Fibroblast of lung (primary cell): ENCODE data around the gene MORC1. TPM values are rescaled to one million over a fixed set of nuclear protein-coding genes. Genes with fewer than 3 reads are reported as not detected.

ENCODE experiments used
- DNase-seq, 2 donors: peaks; one replicate each; pipeline versions ENCODE4 v3.0.0 to v3.0.0-alpha.2; 2010; ENCODE audit warnings: low read depth in 2 of 2
- H2AFZ ChIP-seq: 2 replicates; pipeline ENCODE4 v1.5.1; 2012; ENCODE audit warnings: low read length, control low read depth, inconsistent platforms
- H3K27ac ChIP-seq: 2 replicates; pipeline ENCODE4 v1.5.1; 2011; ENCODE audit warnings: low read length, control low read depth; ENCODE audit not compliant: insufficient read depth
- H3K27me3 ChIP-seq: 2 replicates; pipeline ENCODE4 v1.5.1; 2011; ENCODE audit warnings: mild to moderate bottlenecking, low read length; ENCODE audit not compliant: control insufficient read depth, insufficient read depth
- H3K36me3 ChIP-seq: 2 replicates; pipeline ENCODE4 v1.5.1; 2011; ENCODE audit warnings: low read length; ENCODE audit not compliant: control insufficient read depth, insufficient read depth
- H3K4me1 ChIP-seq: 2 replicates; pipeline ENCODE4 v1.5.1; 2011; ENCODE audit warnings: low read length; ENCODE audit not compliant: control insufficient read depth, insufficient read depth; ENCODE audit errors: extremely low read depth
- H3K4me2 ChIP-seq: 2 replicates; pipeline ENCODE4 v1.5.1; 2011; ENCODE audit warnings: low read length, control low read depth; ENCODE audit not compliant: insufficient read depth; ENCODE audit errors: extremely low read depth
- H3K4me3 ChIP-seq, 4 experiments: fragments of 200-600 bp in 1 of 4; sonication (generic) in 1 of 4; replicated peaks in 1 of 4; 2 replicates each; pipeline ENCODE4 v1.5.1; 2011 to 2016; ENCODE audit warnings: low read length in 4 of 4, low read depth in 3 of 4, mild to moderate bottlenecking in 3 of 4, control low read depth in 2 of 4, inconsistent platforms in 1 of 4, mixed read lengths in 1 of 4; ENCODE audit not compliant: insufficient read depth in 1 of 4; ENCODE audit errors: control extremely low read depth in 1 of 4
- H3K79me2 ChIP-seq: 2 replicates; pipeline ENCODE4 v1.5.1; 2012; ENCODE audit warnings: mild to moderate bottlenecking, low read length, inconsistent platforms; ENCODE audit not compliant: control insufficient read depth, insufficient read depth
- H3K9ac ChIP-seq: 2 replicates; pipeline ENCODE4 v1.5.1; 2011; ENCODE audit warnings: mild to moderate bottlenecking, low read length, control low read depth; ENCODE audit not compliant: insufficient read depth
- H3K9me3 ChIP-seq: 2 replicates; pipeline ENCODE4 v1.5.1; 2012; ENCODE audit warnings: low read depth, low read length; ENCODE audit not compliant: control insufficient read depth, insufficient read depth
- H4K20me1 ChIP-seq: 2 replicates; pipeline ENCODE4 v1.5.1; 2011; ENCODE audit warnings: low read length; ENCODE audit not compliant: control insufficient read depth, insufficient read depth; ENCODE audit errors: extremely low read depth
- CTCF ChIP-seq, 2 donors: IDR thresholded peaks in 1 of 2; conservative IDR thresholded peaks in 1 of 2; 1 replicate in 1 of 2; 2 replicates in 1 of 2; pipeline ENCODE4 v1.5.1; 2011 to 2012; ENCODE audit warnings: low read length in 2 of 2, control low read depth in 1 of 2, inconsistent platforms in 1 of 2, low read depth in 1 of 2, mild to moderate bottlenecking in 1 of 2
- EZH2 ChIP-seq: IDR thresholded peaks from 2 replicates; pipeline ENCODE4 v1.5.1; 2012; ENCODE audit warnings: low read length, control low read depth, mild to moderate bottlenecking; ENCODE audit errors: missing control alignments
- polyA plus RNA-seq, 2 donors: library from polyadenylated mRNA; depleted of rRNA in 1 of 2; stranded (reverse) in 1 of 2; unstranded in 1 of 2; fragments of >200 nt; gene quantifications; 2 replicates each; pipeline ENCODE4 v1.2.1, GENCODE V29; 2011 to 2012; ENCODE audit warnings: missing spikeins in 1 of 2
- total RNA-seq: library from RNA; depleted of rRNA; stranded (reverse); fragments of >200 nt; gene quantifications from 2 replicates; pipeline ENCODE4 v1.2.1, GENCODE V29; 2014

MORC1 gene
- total and polyA plus RNA-seq, 2 donors (not counting 1 experiment from before 2014, with no cell fraction given) = not detected

- no peak overlapping the region for H3K4me3 ChIP-seq
- H3K79me2 ChIP-seq = no peaks in the 10 kb centered on the region
- no peaks in the 10 kb centered on the region for H3K36me3 ChIP-seq
- no peak overlapping the region for H3K4me2 ChIP-seq
- no peaks in the 10 kb centered on the region for H3K9me3 ChIP-seq
- H3K27me3 ChIP-seq = no peaks in the 10 kb centered on the region
- H4K20me1 ChIP-seq = no peaks in the 10 kb centered on the region
- H3K9ac ChIP-seq = no peak overlapping the region
- no peak overlapping the region for H2AFZ ChIP-seq
- no peak overlapping the region for H3K27ac ChIP-seq
- TF ChIP-seq EZH2 = no peak
- TF ChIP-seq CTCF (conservative IDR thresholded peaks at IDR 0.05 in 1 of 2, IDR thresholded peaks at IDR 0.05 in 1 of 2; ENCODE audit: low read depth in 1 of 2, low read length in 2 of 2) = no peak
- no peak for DNase-seq
- H3K4me1 ChIP-seq = no peaks in the 10 kb centered on the region
Measured at GRCh38 chr3:109125902-109126301, 8.0 kb upstream of the MORC1 start.

- H3K27me3 ChIP-seq = no peaks in the 10 kb centered on the region
- no peak overlapping the region for H3K4me3 ChIP-seq
- no peaks in the 10 kb centered on the region for H3K9me3 ChIP-seq
- H3K9ac ChIP-seq = no peak overlapping the region
- no peak overlapping the region for H3K4me2 ChIP-seq
- no peak overlapping the region for H2AFZ ChIP-seq
- no peaks in the 10 kb centered on the region for H3K36me3 ChIP-seq
- no peaks in the 10 kb centered on the region for H4K20me1 ChIP-seq
- no peak for DNase-seq
- TF ChIP-seq CTCF (conservative IDR thresholded peaks at IDR 0.05 in 1 of 2, IDR thresholded peaks at IDR 0.05 in 1 of 2; ENCODE audit: low read depth in 1 of 2, low read length in 2 of 2) (no peak), EZH2 (no peak)
- no peak overlapping the region for H3K27ac ChIP-seq
- no peaks in the 10 kb centered on the region for H3K79me2 ChIP-seq
- no peaks in the 10 kb centered on the region for H3K4me1 ChIP-seq
Measured at GRCh38 chr3:109122690-109123089, 4.8 kb upstream of the MORC1 start.

- TF ChIP-seq CTCF (conservative IDR thresholded peaks at IDR 0.05 in 1 of 2, IDR thresholded peaks at IDR 0.05 in 1 of 2; ENCODE audit: low read depth in 1 of 2, low read length in 2 of 2) = no peak
- no peak for TF ChIP-seq EZH2
- Histone ChIP-seq H2AFZ (no peak overlapping the region), H3K79me2 (no peaks in the 10 kb centered on the region), H3K27me3 (no peaks in the 10 kb centered on the region), H3K9me3 (no peaks in the 10 kb centered on the region), H3K27ac (no peak overlapping the region), H3K4me3 (no peak overlapping the region), H3K4me1 (no peaks in the 10 kb centered on the region), H3K4me2 (no peak overlapping the region), H4K20me1 (no peaks in the 10 kb centered on the region), H3K36me3 (no peaks in the 10 kb centered on the region), H3K9ac (no peak overlapping the region)
- DNase-seq = no peak
Measured at GRCh38 chr3:109118584-109118983, 650 bp upstream of the MORC1 start.
